BLaER1 (cell line): ENCODE measurements around the gene CCL13.

Source experiments
- H3K27ac ChIP-seq: shearing (Covaris generic); formaldehyde crosslinking; 2 replicates; pipeline ENCODE4 v1.8.1; 2022
- H3K27me3 ChIP-seq: shearing (Covaris generic); formaldehyde crosslinking; 2 replicates; pipeline ENCODE4 v1.8.1; 2022
- H3K36me3 ChIP-seq: shearing (Covaris generic); formaldehyde crosslinking; 2 replicates; pipeline ENCODE4 v1.8.1; 2022
- H3K4me1 ChIP-seq: shearing (Covaris generic); formaldehyde crosslinking; 2 replicates; pipeline ENCODE4 v1.8.1; 2022
- H3K4me2 ChIP-seq: shearing (Covaris generic); formaldehyde crosslinking; 2 replicates; pipeline ENCODE4 v1.8.1; 2022
- H3K4me3 ChIP-seq: shearing (Covaris generic); formaldehyde crosslinking; 2 replicates; pipeline ENCODE4 v1.8.1; 2022
- H3K9ac ChIP-seq: shearing (Covaris generic); formaldehyde crosslinking; 2 replicates; pipeline ENCODE4 v1.8.1; 2022
- H3K9me3 ChIP-seq: shearing (Covaris generic); formaldehyde crosslinking; 2 replicates; pipeline ENCODE4 v1.8.1; 2022
- H4K20me1 ChIP-seq: shearing (Covaris generic); formaldehyde crosslinking; 2 replicates; pipeline ENCODE4 v1.8.1; 2022
- Cebpa-rat ChIP-seq: shearing (Covaris generic); IDR thresholded peaks from 2 replicates; pipeline ENCODE4 v1.8.1; 2022

CCL13 gene

DNA sequence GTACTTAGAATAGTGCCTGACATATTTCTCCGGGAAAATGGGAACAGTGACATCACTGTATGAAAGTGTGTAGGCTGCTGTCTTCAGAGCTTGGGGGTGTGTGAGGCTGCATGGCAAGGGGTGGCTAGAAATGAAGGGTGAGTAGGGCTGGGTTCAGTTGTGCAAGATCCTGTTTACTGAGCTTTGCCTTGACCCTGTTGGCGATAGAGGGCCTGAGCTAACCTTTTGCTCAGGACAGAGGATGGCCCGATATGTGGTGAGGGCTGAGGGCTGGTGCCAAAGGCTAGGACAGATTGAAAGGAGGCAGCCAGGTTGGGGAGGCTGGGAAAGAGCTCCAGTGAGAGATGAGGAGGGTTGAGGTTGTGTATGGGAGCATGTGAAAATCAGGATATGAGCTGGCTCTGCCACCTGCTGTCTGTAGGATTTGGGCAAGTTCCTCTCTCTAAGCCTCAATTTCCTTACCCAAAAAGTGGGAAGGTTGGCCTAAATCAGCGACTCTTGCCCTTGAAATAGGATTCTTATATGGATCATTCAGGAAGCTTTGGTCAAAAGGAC is 12.7 kb downstream of the CCL13 start:
- Histone ChIP-seq H3K9ac (no peak overlapping the region), H3K27me3 (no peaks in the 10 kb centered on the region), H3K4me1 (peaks cover 67% of the 10 kb centered on the region), H4K20me1 (no peaks in the 10 kb centered on the region), H3K9me3 (no peaks in the 10 kb centered on the region), H3K27ac (no peak overlapping the region), H3K4me2 (no peak overlapping the region), H3K36me3 (no peaks in the 10 kb centered on the region), H3K4me3 (no peak overlapping the region)
- no peak for TF ChIP-seq Cebpa-rat

- H3K27me3 ChIP-seq: no peaks in the 10 kb centered on the region
- no peaks in the 10 kb centered on the region for H3K9me3 ChIP-seq
- H3K4me2 ChIP-seq: no peak overlapping the region
- H3K36me3 ChIP-seq: no peaks in the 10 kb centered on the region
- H3K4me3 ChIP-seq: no peak overlapping the region
- no peak overlapping the region for H3K9ac ChIP-seq
- H3K27ac ChIP-seq: no peak overlapping the region
- peaks cover 61% of the 10 kb centered on the region for H3K4me1 ChIP-seq
- no peaks in the 10 kb centered on the region for H4K20me1 ChIP-seq
- no peak for TF ChIP-seq Cebpa-rat
Measured at GRCh38 chr17:34369571-34369970, 13.3 kb downstream of the CCL13 start.

GRCh38 chr17:34370376-34370996 is 14.2 kb downstream of the CCL13 start:
- H4K20me1 ChIP-seq: no peaks in the 10 kb centered on the region
- H3K4me1 ChIP-seq: peaks cover 52% of the 10 kb centered on the region
- no peaks in the 10 kb centered on the region for H3K27me3 ChIP-seq
- H3K27ac ChIP-seq: no peak overlapping the region
- no peak overlapping the region for H3K9ac ChIP-seq
- H3K4me3 ChIP-seq: no peak overlapping the region
- H3K4me2 ChIP-seq: peak overlapping the region; percentile 41
- H3K9me3 ChIP-seq: no peaks in the 10 kb centered on the region
- H3K36me3 ChIP-seq: no peaks in the 10 kb centered on the region
- TF ChIP-seq Cebpa-rat: no peak

- Histone ChIP-seq H3K36me3 (no peaks in the 10 kb centered on the region), H3K4me2 (peak overlapping the region; percentile 41), H3K4me1 (peaks cover 47% of the 10 kb centered on the region), H3K27ac (no peak overlapping the region), H3K27me3 (no peaks in the 10 kb centered on the region), H3K4me3 (no peak overlapping the region), H3K9me3 (no peaks in the 10 kb centered on the region), H3K9ac (no peak overlapping the region), H4K20me1 (no peaks in the 10 kb centered on the region)
- no peak for TF ChIP-seq Cebpa-rat
Measured at GRCh38 chr17:34370997-34371395, 14.7 kb downstream of the CCL13 start.

- peaks cover 42% of the 10 kb centered on the region for H3K4me1 ChIP-seq
- H3K9ac ChIP-seq: no peak overlapping the region
- no peaks in the 10 kb centered on the region for H4K20me1 ChIP-seq
- H3K27me3 ChIP-seq: no peaks in the 10 kb centered on the region
- H3K36me3 ChIP-seq: no peaks in the 10 kb centered on the region
- peak overlapping the region; percentile 41; the same call in 1 of the 2 replicates for H3K4me2 ChIP-seq
- no peak overlapping the region for H3K4me3 ChIP-seq
- no peak overlapping the region for H3K27ac ChIP-seq
- TF ChIP-seq Cebpa-rat: no peak
- no peaks in the 10 kb centered on the region for H3K9me3 ChIP-seq
Measured at GRCh38 chr17:34371405-34372100, 15.3 kb downstream of the CCL13 start.

DNA sequence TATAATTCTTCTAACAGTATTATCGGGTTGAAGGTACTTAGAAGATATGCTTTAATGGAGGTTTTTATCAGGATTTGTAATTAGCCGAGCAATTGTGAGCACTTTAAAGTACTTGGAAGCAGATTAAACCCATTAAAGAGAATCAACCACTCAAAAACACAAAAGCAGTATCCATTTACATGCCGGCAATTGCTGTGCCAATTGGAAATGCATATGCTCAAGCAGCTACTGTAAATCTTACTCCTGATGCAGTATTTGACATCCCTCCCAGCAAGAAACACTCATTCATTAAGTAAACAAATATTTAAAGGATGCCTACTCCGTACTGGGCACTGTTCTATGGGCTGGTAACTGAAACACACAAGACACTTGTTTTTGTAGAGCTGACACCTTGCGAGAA is 18.2 kb downstream of the CCL13 start:
- TF ChIP-seq Cebpa-rat: no peak
- Histone ChIP-seq H3K9me3 (no peaks in the 10 kb centered on the region), H3K4me2 (no peak overlapping the region), H3K27ac (no peak overlapping the region), H3K4me3 (no peak overlapping the region), H3K36me3 (no peaks in the 10 kb centered on the region), H3K27me3 (no peaks in the 10 kb centered on the region), H3K9ac (no peak overlapping the region), H4K20me1 (no peaks in the 10 kb centered on the region), H3K4me1 (peaks cover 46% of the 10 kb centered on the region)

GRCh38 chr17:34375426-34375997 is 19.2 kb downstream of the CCL13 start:
- H4K20me1 ChIP-seq: no peaks in the 10 kb centered on the region
- H3K9ac ChIP-seq: no peak overlapping the region
- H3K36me3 ChIP-seq: no peaks in the 10 kb centered on the region
- H3K27me3 ChIP-seq: no peaks in the 10 kb centered on the region
- no peak for TF ChIP-seq Cebpa-rat
- no peak overlapping the region for H3K4me2 ChIP-seq
- no peak overlapping the region for H3K27ac ChIP-seq
- H3K4me1 ChIP-seq: peaks cover 48% of the 10 kb centered on the region
- no peak overlapping the region for H3K4me3 ChIP-seq
- H3K9me3 ChIP-seq: no peaks in the 10 kb centered on the region

GRCh38 chr17:34377078-34377823 is 21.0 kb downstream of the CCL13 start:
- no peak overlapping the region for H3K27ac ChIP-seq
- no peaks in the 10 kb centered on the region for H3K9me3 ChIP-seq
- TF ChIP-seq Cebpa-rat: no peak
- H3K27me3 ChIP-seq: no peaks in the 10 kb centered on the region
- H3K36me3 ChIP-seq: no peaks in the 10 kb centered on the region
- H3K9ac ChIP-seq: no peak overlapping the region
- peak overlapping the region; percentile 62 for H3K4me2 ChIP-seq
- H3K4me3 ChIP-seq: no peak overlapping the region
- H3K4me1 ChIP-seq: peaks cover 54% of the 10 kb centered on the region
- no peaks in the 10 kb centered on the region for H4K20me1 ChIP-seq

DNA sequence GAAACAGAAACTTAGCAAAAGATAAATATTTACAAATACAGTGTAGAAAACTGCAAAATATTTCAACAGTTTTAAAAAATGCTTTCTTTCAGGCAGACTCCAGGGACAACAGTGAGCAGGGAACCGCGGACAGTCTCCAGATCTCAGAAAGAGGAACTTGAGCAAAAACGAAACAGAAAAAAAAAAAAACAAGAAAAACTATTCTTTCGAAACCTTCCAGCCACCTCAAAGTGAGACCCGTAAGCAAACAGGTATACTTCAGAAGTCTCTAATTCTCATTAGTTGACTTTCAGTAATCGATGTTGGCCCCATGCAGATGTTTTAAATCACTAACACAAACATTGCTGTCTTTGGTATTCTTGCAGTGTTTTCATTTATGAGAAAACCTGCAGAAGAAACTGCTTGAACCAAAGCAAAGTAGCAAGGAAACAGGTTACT is 22.4 kb downstream of the CCL13 start:
- no peak overlapping the region for H3K4me3 ChIP-seq
- no peaks in the 10 kb centered on the region for H3K36me3 ChIP-seq
- no peaks in the 10 kb centered on the region for H3K9me3 ChIP-seq
- H4K20me1 ChIP-seq: no peaks in the 10 kb centered on the region
- no peak for TF ChIP-seq Cebpa-rat
- H3K4me2 ChIP-seq: peak overlapping the region; percentile 62
- no peak overlapping the region for H3K27ac ChIP-seq
- H3K27me3 ChIP-seq: no peaks in the 10 kb centered on the region
- peaks cover 68% of the 10 kb centered on the region for H3K4me1 ChIP-seq
- H3K9ac ChIP-seq: no peak overlapping the region
